Smooth muscle cell (in vitro differentiated cells): ENCODE results near the gene LIMK2. TPM values are rescaled to one million over a fixed set of nuclear protein-coding genes. Genes with fewer than 3 reads are reported as not detected.
A peak's percentile ranks its signal among the peaks of the same experiment; 100 is the strongest.
"Not testable (repeated sequence)": the region's sequence is repeated elsewhere in the genome, so short reads cannot be mapped to it uniquely, and the experiment has no call there.

Experiments
- DNase-seq: peaks from one replicate; lab custom pipeline; 2025; ENCODE audit not compliant: unreplicated experiment; lab: John Stamatoyannopoulos, UW
- H2AFZ ChIP-seq: fragments of 200-600 bp; sonication (generic); 2 replicates; pipeline ENCODE4 v1.6.0; 2016; ENCODE audit warnings: antibody characterized with exemption, low read depth, mild to moderate bottlenecking
- H3F3A ChIP-seq: fragments of 200-600 bp; sonication (generic); 2 replicates; pipeline ENCODE4 v1.6.0; 2017; ENCODE audit warnings: antibody characterized with exemption, low read depth
- H3K27ac ChIP-seq: fragments of 200-600 bp; sonication (generic); 2 replicates; pipeline ENCODE4 v1.5.1; 2016; ENCODE audit warnings: low read depth, mild to moderate bottlenecking
- H3K27me3 ChIP-seq: fragments of 200-600 bp; sonication (generic); 2 replicates; pipeline ENCODE4 v1.6.1; 2016; ENCODE audit warnings: low read depth, mild to moderate bottlenecking
- H3K36me3 ChIP-seq: fragments of 200-600 bp; sonication (generic); 2 replicates; pipeline ENCODE4 v1.5.1; 2016; ENCODE audit warnings: low read depth
- H3K4me1 ChIP-seq: fragments of 200-600 bp; sonication (generic); 2 replicates; pipeline ENCODE4 v1.5.1; 2016; ENCODE audit warnings: low read depth
- H3K4me2 ChIP-seq: fragments of 200-600 bp; sonication (generic); 2 replicates; pipeline ENCODE4 v1.6.0; 2016; ENCODE audit warnings: mild to moderate bottlenecking
- H3K4me3 ChIP-seq: fragments of 200-600 bp; sonication (generic); 2 replicates; pipeline ENCODE4 v1.5.1; 2016; ENCODE audit warnings: mild to moderate bottlenecking
- H3K79me2 ChIP-seq: fragments of 200-600 bp; sonication (generic); 2 replicates; pipeline ENCODE4 v1.6.0; 2016; ENCODE audit warnings: low read depth, mild to moderate bottlenecking
- H3K9ac ChIP-seq: fragments of 200-600 bp; sonication (generic); 2 replicates; pipeline ENCODE4 v1.6.0; 2016; ENCODE audit warnings: low read depth
- H3K9me3 ChIP-seq: fragments of 200-600 bp; sonication (generic); replicated peaks from 2 replicates; pipeline ENCODE4 v1.5.1; 2016; ENCODE audit warnings: low read depth
- H4K20me1 ChIP-seq: fragments of 200-600 bp; sonication (generic); 2 replicates; pipeline ENCODE4 v1.6.0; 2016; ENCODE audit warnings: low read depth
- CTCF ChIP-seq: fragments of 200-600 bp; sonication (generic); IDR thresholded peaks from 2 replicates; pipeline ENCODE4 v1.5.1; 2017; ENCODE audit warnings: borderline replicate concordance, mild to moderate bottlenecking, antibody characterized with exemption; ENCODE audit not compliant: insufficient read depth, poor library complexity, severe bottlenecking
- WGBS: methylation state at CpG from one replicate; pipeline ENCODE4 v1.1.7; 2016; ENCODE audit warnings: low lambda C conversion rate; 5-methylcytosine and 5-hydroxymethylcytosine counted together
- polyA plus RNA-seq: library from polyadenylated mRNA; unstranded; fragments of >200 nt; fragmentation: Nextera tagmentation; extraction: Ambion mirVana; gene quantifications from 2 replicates; pipeline ENCODE4 v1.2.1, GENCODE V29; 2016
- total RNA-seq: library from RNA; depleted of rRNA; stranded (reverse); fragments of >200 nt; gene quantifications from 2 replicates; pipeline ENCODE4 v1.2.3, GENCODE V29; 2014

LIMK2 gene
- total RNA-seq (126 and 147 TPM in 2 replicates), polyA plus RNA-seq (85.7 and 141 TPM in 2 replicates)

- Histone ChIP-seq H4K20me1 (no peaks in the 10 kb centered on the region), H3K79me2 (no peaks in the 10 kb centered on the region), H3K36me3 (no peaks in the 10 kb centered on the region), H3K27ac (no peak within 1 kb of the TSS), H3K9ac (peak within 1 kb of the TSS; percentile 50), H3F3A (no peaks in the 10 kb centered on the region), H3K9me3 (no peaks in the 10 kb centered on the region), H3K4me3 (peak within 1 kb of the TSS; percentile 92), H3K4me2 (peak within 1 kb of the TSS; percentile 99), H3K4me1 (peaks cover 8% of the 10 kb centered on the region), H2AFZ (peak within 1 kb of the TSS; percentile 95), H3K27me3 (no peaks in the 10 kb centered on the region)
- 2% methylated on average over 49 of the region's 64 CpGs for whole genome bisulfite sequencing
- peak; percentile 70 for DNase-seq
- TF ChIP-seq CTCF, result peak; percentile 64
Measured at GRCh38 chr22:31211862-31212730, at the start of gene LIMK2. LIMK2 (plus strand) TSS chr22:31212298; CDS start chr22:31212409, 111 bp downstream.

GRCh38 chr22:31170971-31171370, 41.1 kb upstream of the LIMK2 start:
- Histone ChIP-seq H3K4me1 (peaks cover 3% of the 10 kb centered on the region), H3K4me2 (no peak overlapping the region), H3K4me3 (no peak overlapping the region), H3K27ac (no peak overlapping the region), H3K79me2 (peaks cover 86% of the 10 kb centered on the region), H4K20me1 (peaks cover 66% of the 10 kb centered on the region), H3K36me3 (no peaks in the 10 kb centered on the region), H3F3A (peaks cover 11% of the 10 kb centered on the region), H3K9ac (no peak overlapping the region), H2AFZ (no peak overlapping the region), H3K27me3 (no peaks in the 10 kb centered on the region), H3K9me3 (no peaks in the 10 kb centered on the region)
- no peak for DNase-seq
- 96% methylated on average over 4 of the region's 4 CpGs for WGBS
- TF ChIP-seq CTCF, result no peak

GRCh38 chr22:31171734-31172133, 40.4 kb upstream of the LIMK2 start:
- not testable (repeated sequence) for H3K27me3 ChIP-seq

GRCh38 chr22:31173386-31174145, 38.5 kb upstream of the LIMK2 start:
- Histone ChIP-seq H2AFZ (no peak overlapping the region), H3K9me3 (no peaks in the 10 kb centered on the region), H3K4me2 (peak overlapping the region; percentile 62), H3K36me3 (no peaks in the 10 kb centered on the region), H3K4me3 (no peak overlapping the region), H3K27me3 (no peaks in the 10 kb centered on the region), H3K27ac (peak overlapping the region; percentile 93), H3F3A (peaks cover 13% of the 10 kb centered on the region), H4K20me1 (peaks cover 53% of the 10 kb centered on the region), H3K79me2 (peaks cover 69% of the 10 kb centered on the region), H3K9ac (peak overlapping the region; percentile 69), H3K4me1 (peaks cover 3% of the 10 kb centered on the region)
- DNase-seq, result no peak
- no peak for TF ChIP-seq CTCF
- WGBS, result 49% methylated on average over 5 of the region's 5 CpGs

More at GRCh38 chr22:31171734-31172133, 40.4 kb upstream of the LIMK2 start:
- Histone ChIP-seq H4K20me1 (peaks cover 63% of the 10 kb centered on the region), H3K79me2 (peaks cover 82% of the 10 kb centered on the region), H3F3A (peaks cover 13% of the 10 kb centered on the region)
- not testable (repeated sequence) for H3K9me3 ChIP-seq, DNase-seq, H3K4me3 ChIP-seq, H2AFZ ChIP-seq, H3K4me1 ChIP-seq, H3K27ac ChIP-seq, H3K4me2 ChIP-seq, H3K9ac ChIP-seq, H3K36me3 ChIP-seq
- WGBS, result 92% methylated on average over 9 of the region's 9 CpGs
